ENCODE results near the gene C6orf141. TPM values are rescaled to one million over a fixed set of nuclear protein-coding genes. Genes with fewer than 3 reads are reported as not detected.

Gene C6orf141
- total and polyA plus RNA-seq, 2 of the 8 experiments (the other 6 are each of a cell fraction or from before 2014, with no cell fraction given), result 7.6 to 16.1 TPM

DNA sequence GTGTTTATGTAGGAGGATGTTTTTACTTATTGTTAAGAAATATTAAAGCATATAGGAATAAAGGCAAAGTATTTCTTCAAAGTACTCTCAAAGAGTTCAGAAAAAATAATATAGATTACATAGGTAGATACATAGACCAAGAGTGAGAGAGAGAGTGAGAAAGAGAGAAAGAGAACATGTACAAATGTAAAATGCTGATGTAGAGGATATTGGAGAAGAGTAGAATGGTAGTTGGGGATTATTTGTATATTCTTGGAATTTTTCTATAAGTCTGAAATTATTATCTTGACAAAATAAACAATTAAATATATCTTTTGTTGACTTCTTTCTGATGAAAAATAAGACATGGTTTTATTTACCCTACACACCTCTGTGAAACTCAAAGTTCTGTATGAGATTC, 29.2 kb downstream of the C6orf141 start:
- Histone ChIP-seq H2BK5ac (ENCODE audit: low read depth, low read length) (no peak overlapping the region), H4K5ac (ENCODE audit: insufficient read length, low read depth, low read length) (no peak overlapping the region), H2BK20ac (ENCODE audit: low read length) (no peak overlapping the region), H4K20me1 (replicated peaks in 1 of 2; ENCODE audit: control insufficient read depth in 1 of 2, insufficient read depth in 2 of 2, low read length in 2 of 2) (no peaks in the 10 kb centered on the region), H3K79me1 (ENCODE audit: low read depth, low read length) (no peaks in the 10 kb centered on the region), H2AFZ (ENCODE audit: low read length) (no peak overlapping the region), H4K8ac (ENCODE audit: extremely low read depth, insufficient read depth, low read length) (no peak overlapping the region), H2AK5ac (ENCODE audit: low read depth, low read length) (no peak overlapping the region), H2BK12ac (ENCODE audit: low read depth, low read length) (no peak overlapping the region), H3K4me3 (ENCODE audit: extremely low read depth in 1 of 4, insufficient read depth in 2 of 4, low read depth in 3 of 4, low read length in 4 of 4) (no peak overlapping the region), H3K9me3 (ENCODE audit: insufficient read depth in 2 of 2, low read depth in 1 of 2, low read length in 1 of 2) (no peaks in the 10 kb centered on the region), H3K18ac (ENCODE audit: extremely low read depth, low read length) (no peak overlapping the region), H3K14ac (ENCODE audit: insufficient read length) (no peak overlapping the region), H3K23ac (ENCODE audit: insufficient read length) (no peak overlapping the region), H3K27me3 (replicated peaks in 1 of 4; ENCODE audit: control insufficient read depth in 3 of 4, extremely low read depth in 1 of 4, insufficient read depth in 3 of 4, low read length in 3 of 4) (no peaks in the 10 kb centered on the region), H3K9ac (replicated peaks in 1 of 4; ENCODE audit: extremely low read depth in 1 of 4, low read depth in 3 of 4, low read length in 3 of 4) (no peak overlapping the region), H3K23me2 (ENCODE audit: low read depth, low read length) (no peaks in the 10 kb centered on the region), H3K79me2 (ENCODE audit: control insufficient read depth in 1 of 2, insufficient read depth in 2 of 2, low read length in 2 of 2) (no peaks in the 10 kb centered on the region), H3K4ac (replicated peaks; ENCODE audit: insufficient read length, low read depth, low read length) (no peak overlapping the region), H3K4me1 (replicated peaks in 1 of 4; ENCODE audit: control insufficient read depth in 3 of 4, insufficient read depth in 4 of 4, low read length in 3 of 4) (no peaks in the 10 kb centered on the region), H3K36me3 (ENCODE audit: control insufficient read depth in 2 of 4, insufficient read depth in 4 of 4, low read length in 3 of 4) (no peaks in the 10 kb centered on the region), H2BK120ac (replicated peaks; ENCODE audit: low read depth, low read length) (no peak overlapping the region), H3K4me2 (ENCODE audit: insufficient read depth in 1 of 2, low read depth in 2 of 2, low read length in 2 of 2) (no peak overlapping the region), H2BK15ac (ENCODE audit: low read length) (no peak overlapping the region), H3K56ac (replicated peaks; ENCODE audit: insufficient read length, low read depth, low read length) (no peak overlapping the region), H4K91ac (replicated peaks; ENCODE audit: insufficient read length, low read length) (no peak overlapping the region), H3K27ac (ENCODE audit: low read depth, low read length) (no peak overlapping the region)
- DNase-seq (ENCODE audit: low read depth in 1 of 2, low spot score in 2 of 2) (no peak), FAIRE-seq (no peak)
- POLR2A ChIA-PET (ENCODE audit: partially characterized antibody), result no interaction called here
- no peak for TF ChIP-seq SUZ12 (IDR thresholded peaks at IDR 0.05; ENCODE audit: low read length)
- TF ChIP-seq RNF2 (IDR thresholded peaks at IDR 0.05; ENCODE audit: borderline replicate concordance, low read depth, low read length, missing control alignments, poor library complexity, severe bottlenecking), result no peak
- TF ChIP-seq SP1 (IDR thresholded peaks at IDR 0.05; ENCODE audit: low read depth, low read length), result no peak
- TF ChIP-seq CTBP2 (IDR thresholded peaks at IDR 0.05; ENCODE audit: borderline replicate concordance, insufficient read depth, insufficient read length, low read length), result no peak
- TF ChIP-seq CHD1 (IDR thresholded peaks at IDR 0.05; ENCODE audit: low read depth, low read length), result no peak
- CTCF ChIA-PET (ENCODE audit: partially characterized antibody), result no interaction called here
